IMR-90 (cell line): ENCODE measurements around the gene FNBP1L. TPM values are rescaled to one million over a fixed set of nuclear protein-coding genes. Genes with fewer than 3 reads are reported as not detected.
A peak's percentile ranks its signal among the peaks of the same experiment; 100 is the strongest.

Experiments used
- ATAC-seq: fragments of 200-7000 bp; cut with Tn5 transposase; 2 replicates; pipeline ENCODE4 v1.9.1; 2020; ENCODE audit warnings: low read depth, mild to moderate bottlenecking, moderate library complexity
- BruUV-seq: library from RNA; stranded (reverse); fragments of 400-500 nt; replicated peaks from 2 replicates; lab custom pipeline; 2021; lab: Mats Ljungman, UMichigan
- CTCF ChIA-PET: fragments of 300-600 bp; formaldehyde crosslinking; extraction: SDS; loops from one replicate; lab custom pipeline; 2021; ENCODE audit warnings: antibody characterized with exemption; lab: Yijun Ruan, JAX
- POLR2A ChIA-PET: fragments of 300-600 bp; sonication (Branson Sonifier 250); formaldehyde crosslinking; loops from one replicate; lab custom pipeline; 2022; ENCODE audit warnings: antibody characterized with exemption; ENCODE audit not compliant: unreplicated experiment; lab: Charles Lee
- DNase-seq: peaks from one replicate; pipeline ENCODE4 v3.0.0; 2013
- H2AFZ ChIP-seq: replicated peaks from 2 replicates; pipeline ENCODE3; 2013; ENCODE audit warnings: low read length, mild to moderate bottlenecking; ENCODE audit not compliant: poor library complexity
- H2AK5ac ChIP-seq: 2 replicates; pipeline ENCODE4 v1.6.1; 2013; ENCODE audit warnings: low read depth, low read length, inconsistent platforms
- H2AK9ac ChIP-seq: replicated peaks from 2 replicates; pipeline ENCODE3; 2013; ENCODE audit warnings: mild to moderate bottlenecking, low read depth, low read length, moderate library complexity; ENCODE audit not compliant: poor library complexity
- H2BK120ac ChIP-seq: 2 replicates; pipeline ENCODE4 v1.6.1; 2013; ENCODE audit warnings: low read depth, low read length, inconsistent platforms
- H2BK15ac ChIP-seq: 3 replicates; pipeline ENCODE4 v1.6.1; 2013; ENCODE audit warnings: low read depth, low read length, inconsistent platforms
- H2BK20ac ChIP-seq: 2 replicates; pipeline ENCODE4 v1.6.1; 2013; ENCODE audit warnings: low read depth, mild to moderate bottlenecking, inconsistent platforms, low read length, moderate library complexity
- H2BK5ac ChIP-seq: 2 replicates; pipeline ENCODE4 v1.6.1; 2013; ENCODE audit warnings: mild to moderate bottlenecking, low read depth, low read length, inconsistent platforms; ENCODE audit not compliant: poor library complexity, severe bottlenecking
- H3K14ac ChIP-seq: replicated peaks from 2 replicates; pipeline ENCODE4 v1.6.1; 2013; ENCODE audit warnings: low read depth, low read length, inconsistent platforms
- H3K18ac ChIP-seq: 2 replicates; pipeline ENCODE4 v1.6.1; 2013; ENCODE audit warnings: low read depth, low read length, control low read depth
- H3K23ac ChIP-seq: 2 replicates; pipeline ENCODE4 v1.6.1; 2013; ENCODE audit warnings: low read depth, low read length, inconsistent platforms
- H3K27ac ChIP-seq: 2 replicates; pipeline ENCODE4 v1.5.1; 2013; ENCODE audit warnings: mild to moderate bottlenecking, control low read depth, low read length; ENCODE audit not compliant: insufficient read depth
- H3K27me3 ChIP-seq: 2 replicates; pipeline ENCODE4 v1.6.1; 2013; ENCODE audit warnings: low read length; ENCODE audit not compliant: control insufficient read depth, insufficient read depth
- H3K36me3 ChIP-seq: 2 replicates; pipeline ENCODE4 v1.6.1; 2013; ENCODE audit warnings: low read length, mixed read lengths; ENCODE audit not compliant: control insufficient read depth, insufficient read depth
- H3K4ac ChIP-seq: 2 replicates; pipeline ENCODE4 v1.6.1; 2013; ENCODE audit warnings: low read depth, low read length, inconsistent platforms
- H3K4me1 ChIP-seq: 2 replicates; pipeline ENCODE4 v1.6.1; 2013; ENCODE audit warnings: low read length, mixed read lengths; ENCODE audit not compliant: control insufficient read depth, insufficient read depth
- H3K4me2 ChIP-seq: 2 replicates; pipeline ENCODE4 v1.6.1; 2013; ENCODE audit warnings: low read depth, mild to moderate bottlenecking, control low read depth, low read length, moderate library complexity
- H3K4me3 ChIP-seq: 2 replicates; pipeline ENCODE4 v1.5.1; 2013; ENCODE audit warnings: low read depth, mild to moderate bottlenecking, control low read depth, low read length, moderate library complexity; ENCODE audit not compliant: insufficient read depth
- H3K56ac ChIP-seq: 2 replicates; pipeline ENCODE4 v1.6.1; 2013; ENCODE audit warnings: low read length, inconsistent platforms; ENCODE audit not compliant: insufficient read depth; ENCODE audit errors: extremely low read depth
- H3K79me1 ChIP-seq, 2 experiments: 2 replicates each; pipeline ENCODE4 v1.6.1; 2013; ENCODE audit warnings: low read length in 2 of 2, inconsistent platforms in 1 of 2, low read depth in 1 of 2
- H3K9ac ChIP-seq: 2 replicates; pipeline ENCODE4 v1.6.1; 2013; ENCODE audit warnings: low read depth, low read length, control low read depth
- H3K9me1 ChIP-seq: 2 replicates; pipeline ENCODE4 v1.6.1; 2013; ENCODE audit warnings: low read length, inconsistent platforms; ENCODE audit not compliant: insufficient read depth
- H3K9me3 ChIP-seq: 2 replicates; pipeline ENCODE4 v1.6.1; 2013; ENCODE audit warnings: low read length; ENCODE audit not compliant: control insufficient read depth, insufficient read depth
- H4K20me1 ChIP-seq: 2 replicates; pipeline ENCODE4 v1.6.1; 2013; ENCODE audit warnings: low read length, inconsistent platforms; ENCODE audit not compliant: insufficient read depth
- H4K5ac ChIP-seq: 2 replicates; pipeline ENCODE4 v1.6.1; 2013; ENCODE audit warnings: mild to moderate bottlenecking, low read depth, low read length, control low read depth
- H4K8ac ChIP-seq, 2 experiments: 2 replicates each; pipeline ENCODE4 v1.6.1; 2013; ENCODE audit warnings: low read depth in 2 of 2, low read length in 2 of 2, control low read depth in 1 of 2, inconsistent platforms in 1 of 2
- H4K91ac ChIP-seq: 2 replicates; pipeline ENCODE4 v1.6.1; 2013; ENCODE audit warnings: low read depth, low read length, inconsistent platforms; ENCODE audit not compliant: insufficient read depth
- BHLHE40 ChIP-seq: fragments of 150-350 bp; IDR thresholded peaks from 2 replicates; pipeline ENCODE4 v1.6.1; 2016; ENCODE audit warnings: mild to moderate bottlenecking, low read depth, low read length
- CHD1 ChIP-seq: IDR thresholded peaks from 2 replicates; pipeline ENCODE4 v1.6.1; 2012; ENCODE audit warnings: low read depth, low read length, improper control_type of control experiment
- CTCF ChIP-seq: conservative IDR thresholded peaks from 2 replicates; pipeline ENCODE4 v1.5.1; 2012; ENCODE audit warnings: mild to moderate bottlenecking, low read depth, low read length, improper control_type of control experiment
- MAZ ChIP-seq: IDR thresholded peaks from 2 replicates; pipeline ENCODE4 v1.6.1; 2012; ENCODE audit warnings: low read depth, mild to moderate bottlenecking, low read length, improper control_type of control experiment, moderate library complexity, borderline replicate concordance
- POLR2A ChIP-seq: IDR thresholded peaks from 2 replicates; pipeline ENCODE4 v1.6.1; 2012; ENCODE audit warnings: mild to moderate bottlenecking, low read depth, low read length
- RAD21 ChIP-seq: IDR thresholded peaks from 2 replicates; pipeline ENCODE4 v1.6.1; 2012; ENCODE audit warnings: low read length, improper control_type of control experiment
- RCOR1 ChIP-seq: IDR thresholded peaks from 2 replicates; pipeline ENCODE4 v1.6.1; 2012; ENCODE audit warnings: mild to moderate bottlenecking, low read length, improper control_type of control experiment; ENCODE audit not compliant: insufficient replicate concordance
- RFX5 ChIP-seq: IDR thresholded peaks from 2 replicates; pipeline ENCODE4 v1.8.0; 2012; ENCODE audit warnings: low read depth, mild to moderate bottlenecking, low read length, moderate library complexity
- SMC3 ChIP-seq: fragments of 150-350 bp; IDR thresholded peaks from 2 replicates; pipeline ENCODE4 v1.6.1; 2016; ENCODE audit warnings: low read depth, mild to moderate bottlenecking, antibody characterized with exemption, low read length, moderate library complexity
- WGBS, 2 experiments: methylation state at CpG; one replicate each; pipeline versions ENCODE4 v1.1.5 to v1.1.7; 2013; ENCODE audit warnings: missing lambda C conversion rate in 2 of 2; ENCODE audit not compliant: insufficient read length in 1 of 2; ENCODE audit errors: extremely low coverage in 2 of 2; 5-methylcytosine and 5-hydroxymethylcytosine counted together
- dilution Hi-C: fragments of 300-500 bp; cut with HindIII; formaldehyde crosslinking; loops from one replicate; pipeline ENCODE4 v1.14.3; 2018; ENCODE audit warnings: low sequenced_read_pairs; ENCODE audit not compliant: unreplicated experiment
- in situ Hi-C: fragments of 300-500 bp; cut with MboI; formaldehyde crosslinking; loops from 3 replicates; pipeline ENCODE4 v1.14.3; 2019; ENCODE audit warnings: low sequenced_read_pairs, inconsistent platforms, mixed read lengths
- intact Hi-C: fragments of 100-400 bp; cut with micrococcal nuclease; formaldehyde crosslinking; loops from 2 replicates; pipeline ENCODE4 v1.10.0; 2022
- polyA plus RNA-seq, 3 experiments: library from polyadenylated mRNA; depleted of rRNA; stranded (reverse); fragments of >200 nt; gene quantifications; 2 replicates each; pipeline ENCODE4 v1.2.3, GENCODE V29; 2012; ENCODE audit warnings: low replicate concordance in 1 of 3
- total RNA-seq: library from RNA; depleted of rRNA; stranded (reverse); fragments of >200 nt; gene quantifications from 2 replicates; pipeline ENCODE4 v1.2.3, GENCODE V29; 2012
- TF ChIP-seq, protein P1 (sequence below): fragments of 150-350 bp; IDR thresholded peaks from 2 replicates; pipeline ENCODE4 v1.6.1; 2017; ENCODE audit warnings: mild to moderate bottlenecking, antibody characterized with exemption, low read length, low read depth
- TF ChIP-seq, protein P2 (sequence below): fragments of 150-350 bp; IDR thresholded peaks from 2 replicates; pipeline ENCODE4 v1.6.1; 2016; ENCODE audit warnings: low read depth, mild to moderate bottlenecking, low read length, moderate library complexity, borderline replicate concordance

Gene FNBP1L
- total and polyA plus RNA-seq, 2 of the 4 experiments (the other 2 are of a cell fraction): 9.3 to 15.2 TPM

- H3K4me1 ChIP-seq: peaks cover 9% of the 10 kb centered on the region
- in situ Hi-C loops: loop anchor here (25.0 kb wide), 1 partner anchor 112 kb away; no protein-coding TSS in a partner anchor
- ATAC-seq (no peak), DNase-seq (no peak)
- H3K36me3 ChIP-seq: peaks cover 61% of the 10 kb centered on the region
- H3K23ac ChIP-seq: no peak overlapping the region
- H3K9me3 ChIP-seq: no peaks in the 10 kb centered on the region
- H3K14ac ChIP-seq: no peak overlapping the region
- H3K27ac ChIP-seq: no peak overlapping the region
- no peak for TF ChIP-seq POLR2A
- TF ChIP-seq, protein P1, sequence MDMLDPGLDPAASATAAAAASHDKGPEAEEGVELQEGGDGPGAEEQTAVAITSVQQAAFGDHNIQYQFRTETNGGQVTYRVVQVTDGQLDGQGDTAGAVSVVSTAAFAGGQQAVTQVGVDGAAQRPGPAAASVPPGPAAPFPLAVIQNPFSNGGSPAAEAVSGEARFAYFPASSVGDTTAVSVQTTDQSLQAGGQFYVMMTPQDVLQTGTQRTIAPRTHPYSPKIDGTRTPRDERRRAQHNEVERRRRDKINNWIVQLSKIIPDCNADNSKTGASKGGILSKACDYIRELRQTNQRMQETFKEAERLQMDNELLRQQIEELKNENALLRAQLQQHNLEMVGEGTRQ: no peak
- no peak for TF ChIP-seq CHD1
- no peak for TF ChIP-seq MAZ
- TF ChIP-seq BHLHE40: no peak
- TF ChIP-seq RCOR1: no peak
- TF ChIP-seq, protein P2, sequence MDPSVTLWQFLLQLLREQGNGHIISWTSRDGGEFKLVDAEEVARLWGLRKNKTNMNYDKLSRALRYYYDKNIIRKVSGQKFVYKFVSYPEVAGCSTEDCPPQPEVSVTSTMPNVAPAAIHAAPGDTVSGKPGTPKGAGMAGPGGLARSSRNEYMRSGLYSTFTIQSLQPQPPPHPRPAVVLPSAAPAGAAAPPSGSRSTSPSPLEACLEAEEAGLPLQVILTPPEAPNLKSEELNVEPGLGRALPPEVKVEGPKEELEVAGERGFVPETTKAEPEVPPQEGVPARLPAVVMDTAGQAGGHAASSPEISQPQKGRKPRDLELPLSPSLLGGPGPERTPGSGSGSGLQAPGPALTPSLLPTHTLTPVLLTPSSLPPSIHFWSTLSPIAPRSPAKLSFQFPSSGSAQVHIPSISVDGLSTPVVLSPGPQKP: no peak
- no peak for TF ChIP-seq RAD21
- TF ChIP-seq RFX5: no peak
- TF ChIP-seq CTCF: no peak
- no peak for TF ChIP-seq SMC3
- peaks cover 49 to 88% of the 10 kb centered on the region in 2 experiments for H3K79me1 ChIP-seq
- BruUV-seq: no TSS peak
- no peak overlapping the region for H2BK20ac ChIP-seq
- no peak overlapping the region for H3K56ac ChIP-seq
- peak overlapping the region; percentile 9 for H2AK9ac ChIP-seq
- H2BK15ac ChIP-seq: no peak overlapping the region
- no peak overlapping the region for H3K18ac ChIP-seq
- H2BK5ac ChIP-seq: no peak overlapping the region
- no peak overlapping the region for H4K91ac ChIP-seq
- dilution Hi-C loops: no loop called here
- H3K9ac ChIP-seq: no peak overlapping the region
- H4K5ac ChIP-seq: no peak overlapping the region
- intact Hi-C loops: no loop called here
- peaks cover 34% of the 10 kb centered on the region for H4K20me1 ChIP-seq
- H3K4ac ChIP-seq: no peak overlapping the region
- H2BK120ac ChIP-seq: no peak overlapping the region
- H2AK5ac ChIP-seq: no peak overlapping the region
- 93% methylated on average over 3 of the region's 7 CpGs; no CpG with 5 or more reads in 1 of the 2 experiments for whole genome bisulfite sequencing, 2 experiments
- H3K4me2 ChIP-seq: no peak overlapping the region
- no peak overlapping the region for H2AFZ ChIP-seq
- no peak overlapping the region for H3K4me3 ChIP-seq
- POLR2A ChIA-PET: no interaction called here
- no peak overlapping the region for H4K8ac ChIP-seq
- no peaks in the 10 kb centered on the region for H3K27me3 ChIP-seq
- CTCF ChIA-PET: no interaction called here
- H3K9me1 ChIP-seq: peaks cover 19% of the 10 kb centered on the region
These were observed 126.6 kb downstream of the FNBP1L start for GRCh38 chr1:93574511-93574910.
